Stimulated activated naive CD8-positive, alpha-beta T cell treated with anti-CD3 and anti-CD28 coated beads, Interleukin-15, Interleukin-2, amounts not matched to agents 100 ng/mL and 50 ng/mL, for 24 hours (primary cell): ENCODE data around the gene HOXB8.
A peak's percentile ranks its signal among the peaks of the same experiment; 100 is the strongest.

Experiments used
- H3K27ac Mint-ChIP-seq: one replicate; pipeline ENCODE4 v1.8.0; 2021; ENCODE audit warnings: mild to moderate bottlenecking, mixed read lengths
- H3K27me3 Mint-ChIP-seq: one replicate; pipeline ENCODE4 v1.8.0; 2021; ENCODE audit warnings: mixed read lengths
- H3K36me3 Mint-ChIP-seq: one replicate; pipeline ENCODE4 v1.8.0; 2021; ENCODE audit warnings: low read depth, mixed read lengths
- H3K4me1 Mint-ChIP-seq: one replicate; pipeline ENCODE4 v1.8.0; 2021; ENCODE audit warnings: low read depth, mixed read lengths
- H3K4me3 Mint-ChIP-seq: one replicate; pipeline ENCODE4 v1.8.0; 2021; ENCODE audit warnings: mild to moderate bottlenecking, mixed read lengths
- H3K9me3 Mint-ChIP-seq: one replicate; pipeline ENCODE4 v1.8.0; 2021; ENCODE audit warnings: mixed read lengths

HOXB8 gene

DNA sequence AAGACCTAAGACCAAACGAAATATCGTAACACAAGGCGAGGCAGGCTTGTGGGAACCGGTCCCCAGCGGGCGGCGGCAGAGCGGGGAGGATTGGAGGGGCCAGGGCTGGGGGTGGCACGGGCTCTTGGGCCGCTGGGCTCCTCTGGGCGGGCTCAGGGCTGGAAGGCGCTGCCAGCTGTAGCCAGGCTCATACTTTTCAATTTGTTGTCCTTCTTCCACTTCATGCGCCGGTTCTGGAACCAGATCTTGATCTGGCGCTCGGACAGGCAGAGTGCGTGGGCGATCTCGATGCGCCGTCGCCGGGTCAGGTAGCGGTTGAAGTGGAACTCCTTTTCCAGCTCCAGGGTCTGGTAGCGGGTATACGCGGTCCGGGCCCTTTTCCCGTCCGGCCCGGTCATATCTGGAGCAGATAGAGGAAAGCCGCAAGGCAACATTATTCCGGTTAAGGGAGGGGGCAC is 23.0 kb downstream of the HOXB8 start:
- no peak overlapping the region for H3K27ac Mint-ChIP-seq
- no peaks in the 10 kb centered on the region for H3K36me3 Mint-ChIP-seq
- H3K9me3 Mint-ChIP-seq = no peaks in the 10 kb centered on the region
- H3K4me3 Mint-ChIP-seq = no peak overlapping the region
- peaks cover 37% of the 10 kb centered on the region for H3K4me1 Mint-ChIP-seq
- peaks cover 88% of the 10 kb centered on the region for H3K27me3 Mint-ChIP-seq

DNA sequence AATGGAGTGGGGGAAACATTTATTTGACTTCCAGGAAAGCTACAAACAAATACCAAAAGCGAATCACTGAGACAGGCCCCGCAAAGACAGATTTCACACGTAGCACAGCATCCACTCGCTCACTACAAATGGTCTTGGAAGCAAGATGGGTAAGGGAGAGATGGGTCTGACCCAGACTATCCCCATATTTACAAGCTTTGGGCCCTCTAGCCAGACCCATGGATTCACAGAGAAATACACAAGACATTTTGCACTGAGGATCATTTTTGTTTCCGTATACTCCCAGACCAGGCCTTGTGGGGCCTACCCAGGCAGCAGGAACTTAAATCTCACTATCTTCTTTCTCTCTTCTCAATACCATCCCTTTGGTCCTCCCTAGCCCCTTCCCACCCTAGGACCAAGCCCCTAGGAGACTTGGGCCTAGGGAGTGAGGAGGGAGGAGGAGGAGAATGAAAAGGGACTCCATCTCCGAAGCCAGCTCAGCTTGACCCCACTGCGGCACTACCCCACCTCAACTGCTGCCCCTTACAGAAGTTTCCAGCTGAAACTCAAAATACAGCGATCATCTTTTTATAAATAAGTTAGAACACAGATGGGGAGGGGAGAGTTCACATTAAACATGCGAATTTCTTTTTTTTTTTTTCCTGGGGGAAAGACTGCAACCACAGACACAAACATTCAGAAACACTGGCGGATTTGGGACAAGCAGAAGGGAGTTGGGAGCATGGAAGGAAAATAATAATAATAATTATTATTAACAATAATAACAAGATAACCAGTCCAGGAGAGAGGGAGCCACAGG is 23.6 kb downstream of the HOXB8 start:
- H3K9me3 Mint-ChIP-seq = no peaks in the 10 kb centered on the region
- no peaks in the 10 kb centered on the region for H3K36me3 Mint-ChIP-seq
- no peak overlapping the region for H3K27ac Mint-ChIP-seq
- H3K27me3 Mint-ChIP-seq = peaks cover 88% of the 10 kb centered on the region
- no peak overlapping the region for H3K4me3 Mint-ChIP-seq
- H3K4me1 Mint-ChIP-seq = peaks cover 33% of the 10 kb centered on the region

DNA sequence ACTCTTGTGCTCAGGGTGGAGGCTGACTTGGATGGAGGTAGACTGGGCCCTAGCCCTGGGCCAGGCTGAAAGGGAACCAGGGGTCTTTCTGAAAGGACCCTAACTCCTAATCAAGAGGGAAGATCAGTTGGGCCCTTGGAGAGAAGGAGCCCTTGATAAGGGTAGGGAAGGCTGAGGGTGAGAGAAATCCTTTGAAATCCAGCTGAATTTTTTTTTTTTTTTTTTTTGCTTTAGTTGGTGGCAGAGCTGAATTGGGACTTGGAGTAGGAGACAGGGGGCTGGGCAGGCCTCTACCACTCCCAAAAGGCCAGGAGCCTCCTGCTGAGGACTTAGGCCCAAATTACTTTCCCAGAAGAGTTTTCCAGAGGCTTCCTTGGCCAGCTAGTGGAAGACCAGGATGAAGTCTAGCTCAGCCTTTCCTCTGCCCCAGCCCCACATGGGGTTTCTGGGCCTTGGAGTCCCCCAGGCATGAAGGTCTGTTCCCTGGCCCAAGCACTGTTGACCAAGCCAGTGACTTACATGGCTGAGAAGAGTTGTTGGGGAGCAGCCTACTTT is 24.4 kb downstream of the HOXB8 start:
- Mint-ChIP-seq H3K9me3 (no peaks in the 10 kb centered on the region), H3K36me3 (no peaks in the 10 kb centered on the region), H3K27ac (no peak overlapping the region), H3K4me1 (peaks cover 37% of the 10 kb centered on the region), H3K4me3 (no peak overlapping the region), H3K27me3 (peaks cover 88% of the 10 kb centered on the region)

GRCh38 chr17:48589831-48590606 is 25.1 kb downstream of the HOXB8 start, which contains the start of gene HOXB3:
Gene HOXB3, minus strand, starts transcription at chr17:48590241. Its CDS starts 37,767 bp downstream, at chr17:48552474.
- Mint-ChIP-seq H3K9me3 (no peaks in the 10 kb centered on the region), H3K36me3 (no peaks in the 10 kb centered on the region), H3K4me3 (peak within 1 kb of the TSS; percentile 25), H3K27me3 (peaks cover 82% of the 10 kb centered on the region), H3K27ac (no peak within 1 kb of the TSS), H3K4me1 (peaks cover 43% of the 10 kb centered on the region)

DNA sequence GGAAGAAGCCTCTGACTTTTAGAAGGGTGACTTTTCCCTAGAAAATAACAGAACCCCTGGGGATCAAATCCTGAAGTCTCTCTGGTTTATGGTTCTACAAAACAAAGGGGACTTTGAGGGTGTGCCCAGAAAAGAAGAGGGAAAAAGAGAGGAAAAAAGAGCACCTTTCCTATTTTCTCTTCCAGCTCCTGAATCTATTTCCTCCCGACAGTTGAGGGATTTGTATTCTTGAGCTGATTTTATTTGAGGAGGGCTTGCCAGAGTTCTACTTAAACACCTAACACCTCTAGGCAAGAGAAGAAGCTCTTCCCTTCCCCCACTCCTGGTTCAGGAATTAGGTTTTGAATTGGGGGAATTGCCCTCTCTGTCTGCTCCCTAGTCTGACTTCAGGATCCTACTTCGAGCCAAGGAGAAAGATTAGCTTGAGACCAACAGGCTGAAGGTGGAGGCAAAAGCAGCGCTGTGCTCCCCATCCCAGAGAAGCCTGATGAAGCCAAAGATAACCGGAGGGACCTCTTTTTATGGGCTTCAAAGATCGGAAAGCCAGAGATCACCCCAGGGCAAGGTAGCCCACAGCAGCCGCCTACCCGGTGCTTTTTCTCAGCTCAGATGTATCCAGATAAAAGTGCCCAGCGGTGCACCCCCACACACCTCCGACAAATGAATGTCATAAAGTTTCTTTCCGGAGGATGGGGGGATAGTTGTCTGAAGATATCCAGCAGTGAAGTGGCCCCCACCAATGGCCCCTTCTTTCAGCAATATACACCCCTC is 25.8 kb downstream of the HOXB8 start:
- Mint-ChIP-seq H3K27ac (no peak overlapping the region), H3K4me3 (peak overlapping the region; percentile 25), H3K4me1 (peaks cover 45% of the 10 kb centered on the region), H3K27me3 (peaks cover 79% of the 10 kb centered on the region), H3K36me3 (no peaks in the 10 kb centered on the region), H3K9me3 (no peaks in the 10 kb centered on the region)

DNA sequence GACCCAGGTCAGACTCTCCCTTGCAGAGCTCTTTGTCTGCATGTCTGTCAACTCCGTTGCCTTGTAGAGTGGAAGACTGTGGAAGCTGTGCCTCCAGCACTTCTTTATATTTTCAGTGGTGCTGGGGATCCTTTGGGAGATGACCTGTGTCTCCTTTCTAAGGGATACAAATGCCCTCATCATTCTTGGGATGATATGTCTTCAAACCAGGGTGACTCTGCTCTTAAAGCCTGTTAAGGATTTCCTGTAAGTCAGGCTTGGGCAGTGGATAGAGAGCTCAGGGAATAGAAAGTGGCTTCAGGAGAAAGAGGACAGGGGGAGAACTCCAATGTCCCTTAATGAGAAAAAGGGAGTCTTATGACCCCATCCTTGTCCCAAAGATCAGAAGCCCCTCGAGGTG is 26.6 kb downstream of the HOXB8 start:
- Mint-ChIP-seq H3K36me3 (no peaks in the 10 kb centered on the region), H3K4me3 (no peak overlapping the region), H3K4me1 (peaks cover 38% of the 10 kb centered on the region), H3K27ac (no peak overlapping the region), H3K9me3 (no peaks in the 10 kb centered on the region), H3K27me3 (peaks cover 80% of the 10 kb centered on the region)

GRCh38 chr17:48588074-48588415 is 27.0 kb downstream of the HOXB8 start:
- H3K27ac Mint-ChIP-seq = no peak overlapping the region

GRCh38 chr17:48587276-48588073 is 27.6 kb downstream of the HOXB8 start:
- Mint-ChIP-seq H3K27me3 (peaks cover 86% of the 10 kb centered on the region), H3K4me3 (no peak overlapping the region), H3K27ac (no peak overlapping the region), H3K4me1 (peaks cover 36% of the 10 kb centered on the region), H3K36me3 (no peaks in the 10 kb centered on the region), H3K9me3 (no peaks in the 10 kb centered on the region)

More at GRCh38 chr17:48588074-48588415, 27.0 kb downstream of the HOXB8 start:
- peaks cover 83% of the 10 kb centered on the region for H3K27me3 Mint-ChIP-seq
- no peaks in the 10 kb centered on the region for H3K36me3 Mint-ChIP-seq
- H3K4me3 Mint-ChIP-seq = no peak overlapping the region
- H3K4me1 Mint-ChIP-seq = peaks cover 36% of the 10 kb centered on the region
- H3K9me3 Mint-ChIP-seq = no peaks in the 10 kb centered on the region

- Mint-ChIP-seq H3K4me3 (peak overlapping the region; percentile 84), H3K27me3 (peaks cover 82% of the 10 kb centered on the region), H3K4me1 (peaks cover 35% of the 10 kb centered on the region), H3K9me3 (no peaks in the 10 kb centered on the region), H3K27ac (peak overlapping the region; percentile 2), H3K36me3 (no peaks in the 10 kb centered on the region)
Measured at GRCh38 chr17:48586355-48587258, 28.5 kb downstream of the HOXB8 start.

GRCh38 chr17:48584223-48584741 is 30.8 kb downstream of the HOXB8 start:
- no peaks in the 10 kb centered on the region for H3K36me3 Mint-ChIP-seq
- no peak overlapping the region for H3K27ac Mint-ChIP-seq
- peaks cover 38% of the 10 kb centered on the region for H3K4me1 Mint-ChIP-seq
- no peaks in the 10 kb centered on the region for H3K9me3 Mint-ChIP-seq
- H3K4me3 Mint-ChIP-seq = peak overlapping the region; percentile 21
- peaks cover 83% of the 10 kb centered on the region for H3K27me3 Mint-ChIP-seq

DNA sequence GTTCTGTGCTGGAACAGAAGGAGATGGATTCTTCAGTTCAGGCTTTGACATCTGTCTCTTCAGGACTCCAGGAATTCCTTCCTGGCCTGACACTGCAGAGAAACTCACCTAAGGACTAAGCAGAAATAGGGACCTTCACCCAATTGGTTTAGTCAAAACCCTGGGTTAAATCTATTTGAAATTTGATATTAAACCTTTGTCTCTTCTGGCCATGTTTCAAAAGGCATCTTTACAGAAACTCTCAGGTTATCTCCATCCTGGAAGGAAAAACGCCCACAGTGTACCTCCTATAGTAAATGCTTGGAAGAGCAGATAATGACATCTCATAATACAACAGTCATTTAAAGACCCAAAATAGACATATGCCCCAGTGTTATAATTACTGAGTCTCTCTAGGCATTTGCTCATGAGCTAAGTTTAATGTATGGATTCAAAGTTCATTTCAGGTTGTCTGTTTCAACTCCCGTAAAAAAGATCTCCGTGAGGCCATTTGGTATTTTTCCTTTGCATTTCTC is 31.3 kb downstream of the HOXB8 start:
- peaks cover 43% of the 10 kb centered on the region for H3K4me1 Mint-ChIP-seq
- H3K36me3 Mint-ChIP-seq = no peaks in the 10 kb centered on the region
- peak overlapping the region; percentile 21 for H3K4me3 Mint-ChIP-seq
- no peak overlapping the region for H3K27ac Mint-ChIP-seq
- no peaks in the 10 kb centered on the region for H3K9me3 Mint-ChIP-seq
- H3K27me3 Mint-ChIP-seq = peaks cover 83% of the 10 kb centered on the region

DNA sequence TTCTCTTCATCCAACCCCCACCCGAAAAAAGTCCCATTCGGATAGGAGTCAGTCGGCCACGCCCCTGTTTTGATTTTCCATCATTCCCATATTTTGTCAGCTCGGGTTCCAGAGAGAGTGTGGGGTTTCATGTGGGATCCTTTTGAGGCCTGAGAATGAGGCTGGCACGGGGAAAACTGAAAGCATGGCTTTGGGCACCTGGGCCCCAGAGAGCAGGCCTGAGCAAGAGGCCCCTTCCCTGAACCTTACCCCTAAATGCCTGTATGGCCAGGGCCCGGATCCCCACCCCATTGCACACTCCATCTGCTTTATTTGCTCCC is 32.4 kb downstream of the HOXB8 start:
- H3K27ac Mint-ChIP-seq = no peak overlapping the region
- peaks cover 45% of the 10 kb centered on the region for H3K4me1 Mint-ChIP-seq
- H3K9me3 Mint-ChIP-seq = no peaks in the 10 kb centered on the region
- peaks cover 75% of the 10 kb centered on the region for H3K27me3 Mint-ChIP-seq
- H3K4me3 Mint-ChIP-seq = peak overlapping the region; percentile 61
- H3K36me3 Mint-ChIP-seq = no peaks in the 10 kb centered on the region
